Jurkat, Clone E6-1 (cell line): ENCODE measurements around the gene KLHL22.

Source experiments
- DNase-seq: peaks from one replicate; pipeline ENCODE4 v3.0.0-alpha.2; 2011; ENCODE audit warnings: low read depth, low spot score
- H3K4me3 ChIP-seq: 2 replicates; pipeline ENCODE4 v1.5.1; 2011; ENCODE audit warnings: mild to moderate bottlenecking, low read length, control low read depth, moderate library complexity

The KLHL22 gene

DNA sequence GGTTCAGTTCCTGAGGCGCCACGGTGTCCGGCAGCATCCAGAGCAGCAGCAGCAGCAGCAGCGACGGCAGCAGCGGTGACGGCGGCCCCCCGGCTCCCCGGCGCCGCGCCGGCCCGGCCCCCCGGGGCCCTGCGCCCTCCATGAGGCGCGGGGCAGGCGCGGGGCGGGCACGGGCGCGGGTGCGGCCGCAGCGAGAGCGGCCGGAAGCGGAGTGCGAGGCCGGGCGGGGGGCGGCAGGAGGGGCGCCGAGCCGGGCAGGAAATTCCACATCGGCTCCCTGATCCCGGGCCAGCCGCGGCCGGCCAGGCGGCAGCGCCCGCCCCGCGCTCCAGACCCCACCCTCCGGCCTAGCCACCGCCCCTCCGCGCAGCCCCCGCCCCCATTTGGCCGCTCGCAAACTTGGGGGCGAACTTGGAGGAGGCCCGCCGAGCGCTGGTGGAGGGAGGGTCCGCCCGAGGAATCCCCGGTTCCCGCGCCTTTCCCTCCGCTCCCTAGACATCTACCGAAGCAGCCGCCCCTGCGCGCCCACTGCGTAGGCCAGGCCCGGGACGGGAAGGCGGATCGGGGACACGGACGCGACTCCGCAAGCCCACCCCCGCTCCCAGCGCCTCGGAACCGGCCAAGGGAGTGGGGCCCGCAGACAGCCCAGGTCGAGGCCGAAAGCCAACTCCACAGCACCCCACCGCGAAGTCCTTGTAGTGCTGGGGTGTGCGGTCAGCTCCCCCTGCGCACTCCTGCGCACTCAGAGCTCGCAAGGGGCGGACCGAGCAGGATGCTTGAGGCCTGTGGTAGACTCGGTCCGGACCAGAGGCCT, 57.8 kb downstream of the KLHL22 start, which contains the start of gene SCARF2:
SCARF2 (minus strand) TSS at position 213 of the 814 bp plus-strand sequence; CDS start at position 142, 71 bp downstream.
- no peak for DNase-seq
- H3K4me3 ChIP-seq = no peak within 1 kb of the TSS; the same call in 1 of the 2 replicates

- DNase-seq = no peak
- no peak overlapping the region; the same call in 1 of the 2 replicates for H3K4me3 ChIP-seq
These were observed 58.6 kb downstream of the KLHL22 start for GRCh38 chr22:20436768-20437612.

- no peak for DNase-seq
- H3K4me3 ChIP-seq = no peak overlapping the region; the same call in 1 of the 2 replicates
These were observed 59.3 kb downstream of the KLHL22 start for GRCh38 chr22:20436307-20436767.

- no peak overlapping the region for H3K4me3 ChIP-seq
- no peak for DNase-seq
These were observed 59.9 kb downstream of the KLHL22 start for GRCh38 chr22:20435436-20436306.

- H3K4me3 ChIP-seq = no peak overlapping the region
- no peak for DNase-seq
These were observed 60.8 kb downstream of the KLHL22 start for GRCh38 chr22:20434773-20435172.

GRCh38 chr22:20434264-20434751, 61.3 kb downstream of the KLHL22 start:
- no peak for DNase-seq
- no peak overlapping the region for H3K4me3 ChIP-seq

DNA sequence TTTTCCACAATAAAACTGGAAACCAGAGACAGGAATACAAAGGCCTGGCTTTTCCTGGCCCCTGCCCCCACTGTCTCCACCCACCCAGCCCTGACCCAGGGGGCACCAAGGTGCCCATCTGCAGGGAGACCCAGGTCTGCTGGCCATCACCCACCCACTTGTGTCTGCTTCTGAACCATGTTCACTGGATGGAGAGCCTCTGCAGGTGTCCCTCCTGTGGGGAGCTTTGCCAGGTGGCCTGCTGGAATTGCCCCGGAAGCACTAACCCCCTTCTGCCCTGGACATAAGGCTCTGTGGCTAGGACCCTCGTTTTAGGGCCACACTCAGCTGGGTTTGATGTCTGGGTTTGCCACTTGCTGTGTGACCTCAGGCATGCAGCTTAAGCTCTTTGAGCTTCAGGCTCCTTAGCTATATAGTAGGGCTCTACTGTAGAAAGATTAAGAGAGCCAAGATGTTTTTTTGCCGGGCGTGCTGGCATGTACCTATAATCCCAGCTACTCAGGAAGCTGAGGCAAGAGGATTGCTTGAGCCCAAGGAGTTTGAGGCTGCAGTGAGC, 61.8 kb downstream of the KLHL22 start:
- DNase-seq = no peak
- no peak overlapping the region for H3K4me3 ChIP-seq

GRCh38 chr22:20433191-20433590, 62.4 kb downstream of the KLHL22 start:
- DNase-seq = no peak
- H3K4me3 ChIP-seq = no peak overlapping the region

DNA sequence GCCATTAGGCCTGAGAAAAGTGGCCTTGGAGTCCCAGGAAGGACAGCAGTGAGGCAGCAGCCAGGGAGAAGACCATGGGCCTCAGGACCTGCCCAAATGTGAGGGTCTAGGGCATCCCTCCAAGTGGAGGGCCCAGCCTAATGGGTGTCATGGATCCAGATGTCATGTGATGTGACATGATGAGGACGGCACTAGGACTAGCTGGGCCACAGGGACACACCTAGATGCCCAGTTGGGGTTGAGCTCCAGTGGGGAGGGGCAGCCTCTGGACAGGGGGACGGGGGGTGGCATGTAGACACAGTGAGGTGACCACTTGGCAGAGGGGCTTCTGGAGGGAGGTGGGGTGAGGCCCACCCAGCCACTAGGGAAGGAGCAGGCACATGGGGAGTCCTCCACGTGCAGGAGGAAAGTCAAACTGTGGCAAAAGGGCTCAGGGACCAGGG, 63.3 kb downstream of the KLHL22 start:
- no peak for DNase-seq

DNA sequence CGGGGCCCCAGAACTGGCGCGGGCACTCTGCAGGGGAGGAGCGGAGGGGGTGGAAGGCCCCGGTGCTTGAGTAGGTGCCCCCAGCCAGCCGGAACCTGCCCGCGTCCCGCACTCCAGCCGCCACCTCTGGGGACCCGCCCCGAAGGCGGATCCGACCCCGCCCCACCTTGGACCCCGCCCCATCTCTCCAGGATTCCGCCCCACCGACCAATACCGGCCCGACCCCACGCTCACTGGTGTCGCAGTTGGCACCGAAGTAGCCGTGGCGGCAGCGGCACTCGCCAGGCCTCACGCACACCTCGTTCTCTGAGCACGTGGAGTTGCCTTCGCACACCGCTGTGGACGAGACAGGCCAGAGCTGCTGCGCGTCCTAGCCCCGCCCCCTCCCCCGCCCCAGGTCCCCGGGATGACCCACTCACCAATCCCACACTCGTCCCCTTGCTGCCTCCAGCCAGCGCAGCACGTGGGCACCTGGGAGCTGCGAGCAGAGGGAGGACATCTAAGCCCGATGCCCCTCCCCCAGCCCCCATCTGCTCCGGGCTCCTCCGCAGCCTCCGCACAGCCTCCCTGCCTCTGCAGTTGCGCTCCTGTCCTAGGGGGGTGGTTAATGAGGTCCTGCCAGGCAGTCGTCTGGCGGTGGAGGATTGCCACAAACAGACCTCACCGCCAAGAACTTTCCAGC, 63.9 kb downstream of the KLHL22 start:
- no peak for DNase-seq
- H3K4me3 ChIP-seq = no peak overlapping the region

More for the DNA sequence above, 63.3 kb downstream of the KLHL22 start:
- H3K4me3 ChIP-seq = no peak overlapping the region

- DNase-seq = peak; percentile 35
- H3K4me3 ChIP-seq = peak overlapping the region; percentile 15; the same call in 1 of the 2 replicates
These were observed 64.7 kb downstream of the KLHL22 start for GRCh38 chr22:20430720-20431510.

- DNase-seq = no peak
These were observed 65.4 kb downstream of the KLHL22 start for GRCh38 chr22:20430101-20430719.

DNA sequence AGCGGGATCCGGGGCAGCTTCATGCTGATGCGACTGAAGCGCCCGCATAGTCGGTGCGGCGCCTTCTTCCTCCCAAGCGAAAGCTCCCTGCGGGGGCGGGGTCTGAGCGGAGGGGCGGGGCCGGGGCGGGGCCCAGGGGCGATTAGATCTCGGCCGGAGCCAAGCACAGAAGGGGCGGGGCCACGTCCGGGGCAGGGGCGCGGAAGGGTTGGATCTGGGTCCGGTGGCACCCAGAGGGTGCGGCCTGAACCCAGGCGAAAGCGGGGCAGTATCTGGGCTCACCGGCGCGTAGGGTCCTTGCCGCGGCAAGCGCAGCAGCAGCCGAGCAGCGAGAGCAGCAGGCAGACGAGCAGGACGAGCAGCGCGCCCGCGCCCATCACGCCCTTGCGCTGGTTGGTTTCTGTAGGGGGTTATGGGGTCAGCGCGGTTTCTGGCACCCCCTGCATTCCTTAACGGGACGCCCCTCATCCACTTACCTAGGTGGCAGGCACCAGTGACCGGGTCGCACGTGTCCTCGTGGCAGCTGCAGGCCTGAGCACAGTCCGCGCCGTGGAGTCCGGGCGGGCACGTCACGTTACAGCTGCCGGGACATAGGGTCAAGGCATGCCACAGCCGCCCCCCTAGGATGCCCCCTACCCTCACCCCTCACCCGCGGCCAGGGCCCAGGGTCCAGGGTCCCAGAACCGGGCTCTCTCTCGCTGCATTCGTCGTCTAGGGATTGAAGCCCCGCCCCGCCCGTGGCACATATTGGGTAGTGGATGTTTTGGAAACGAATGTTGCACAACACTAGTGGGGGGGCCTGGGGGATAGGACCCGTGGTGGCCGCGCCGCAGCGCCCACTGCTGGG, 66.1 kb downstream of the KLHL22 start:
- peak; percentile 44 for DNase-seq
- H3K4me3 ChIP-seq = peak overlapping the region; percentile 56

More at GRCh38 chr22:20430101-20430719, 65.4 kb downstream of the KLHL22 start:
- no peak overlapping the region for H3K4me3 ChIP-seq

DNA sequence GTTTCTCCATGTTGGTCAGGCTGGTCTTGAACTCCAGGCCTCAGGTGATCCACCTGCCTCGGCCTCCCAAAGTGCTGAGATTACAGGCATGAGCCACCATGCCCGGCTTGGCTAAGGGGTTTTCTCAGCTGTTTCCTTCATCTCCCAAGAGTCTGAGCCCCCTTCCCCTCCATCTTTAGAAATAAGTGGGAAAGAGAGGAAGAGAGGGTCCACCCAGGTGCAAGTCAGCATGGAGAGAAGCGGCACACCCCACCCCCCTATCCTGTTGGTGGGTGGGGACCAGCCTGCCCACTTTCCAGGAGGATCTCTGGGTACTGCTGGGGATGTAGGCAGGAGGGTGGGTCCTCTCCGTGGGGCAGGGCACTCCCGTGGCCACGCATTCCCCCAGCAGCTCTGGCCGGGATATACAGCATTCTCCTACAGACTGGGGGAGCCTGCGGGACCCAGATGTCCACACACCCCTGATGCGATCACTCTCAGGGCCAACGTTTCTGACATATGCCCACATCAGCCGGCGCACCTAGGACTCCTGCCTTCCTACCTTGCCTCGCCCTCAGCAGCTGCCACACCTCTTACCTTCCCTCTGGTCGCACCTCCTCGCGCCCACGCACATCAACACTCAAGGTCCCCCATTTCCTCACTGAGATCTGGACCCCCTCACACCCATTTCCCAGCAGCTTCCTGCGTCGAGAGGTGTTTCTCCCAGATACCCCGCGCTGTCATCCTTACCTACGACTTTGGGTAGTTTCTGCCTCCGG, 66.9 kb downstream of the KLHL22 start:
- peak overlapping the region; percentile 56 for H3K4me3 ChIP-seq
- DNase-seq = no peak

GRCh38 chr22:20427945-20428417, 67.6 kb downstream of the KLHL22 start:
- no peak for DNase-seq
- no peak overlapping the region for H3K4me3 ChIP-seq
